Ishikawa (cell line): ENCODE results near the gene GRM1.

ENCODE experiments used
- CEBPB ChIP-seq: IDR thresholded peaks from 2 replicates; pipeline ENCODE4 v1.6.1; 2012
- CREB1 ChIP-seq: IDR thresholded peaks from 2 replicates; pipeline ENCODE4 v1.6.1; 2012; ENCODE audit warnings: low read depth
- EGR1 ChIP-seq: IDR thresholded peaks from 2 replicates; pipeline ENCODE4 v1.6.1; 2012
- EP300 ChIP-seq: IDR thresholded peaks from 2 replicates; pipeline ENCODE4 v1.6.1; 2012; ENCODE audit warnings: borderline replicate concordance
- FOXM1 ChIP-seq: IDR thresholded peaks from 2 replicates; pipeline ENCODE4 v1.6.1; 2012; ENCODE audit warnings: low read depth, borderline replicate concordance
- NFIC ChIP-seq: IDR thresholded peaks from 2 replicates; pipeline ENCODE4 v1.6.1; 2012
- RAD21 ChIP-seq: IDR thresholded peaks from 2 replicates; pipeline ENCODE4 v1.6.1; 2012; ENCODE audit warnings: low read depth
- REST ChIP-seq: IDR thresholded peaks from 2 replicates; pipeline ENCODE4 v1.6.1; 2012; ENCODE audit warnings: low read depth, mild to moderate bottlenecking
- TAF1 ChIP-seq: IDR thresholded peaks from 2 replicates; pipeline ENCODE4 v1.6.1; 2012; ENCODE audit warnings: low read depth, mild to moderate bottlenecking
- TCF12 ChIP-seq: IDR thresholded peaks from 2 replicates; pipeline ENCODE4 v1.6.1; 2012; ENCODE audit warnings: low read depth
- TEAD4 ChIP-seq: IDR thresholded peaks from 2 replicates; pipeline ENCODE4 v1.6.1; 2012
- YY1 ChIP-seq: IDR thresholded peaks from 2 replicates; pipeline ENCODE4 v1.6.1; 2012; ENCODE audit warnings: low read depth
- ZBTB7A ChIP-seq: IDR thresholded peaks from 2 replicates; pipeline ENCODE4 v1.6.1; 2012; ENCODE audit warnings: low read depth
- TF ChIP-seq, protein P1 (sequence below): IDR thresholded peaks from 2 replicates; pipeline ENCODE4 v1.6.1; 2012
- TF ChIP-seq, protein P2 (sequence below): IDR thresholded peaks from 2 replicates; pipeline ENCODE4 v1.6.1; 2012

The GRM1 gene

GRCh38 chr6:146282837-146283236 is 254.0 kb downstream of the GRM1 start:
- TF ChIP-seq YY1 (no peak), NFIC (no peak), REST (no peak), FOXM1 (no peak), ZBTB7A (no peak), CREB1 (no peak), EP300 (no peak)

GRCh38 chr6:146284311-146284710 is 255.4 kb downstream of the GRM1 start:
- TF ChIP-seq FOXM1 (no peak), ZBTB7A (no peak), CEBPB (no peak), CREB1 (no peak), EP300 (no peak), NFIC (no peak), RAD21 (no peak), TAF1 (no peak), TCF12 (no peak), REST (no peak), TEAD4 (no peak)
- TF ChIP-seq, protein P1, sequence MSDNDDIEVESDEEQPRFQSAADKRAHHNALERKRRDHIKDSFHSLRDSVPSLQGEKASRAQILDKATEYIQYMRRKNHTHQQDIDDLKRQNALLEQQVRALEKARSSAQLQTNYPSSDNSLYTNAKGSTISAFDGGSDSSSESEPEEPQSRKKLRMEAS, result no peak

- TF ChIP-seq TAF1, result no peak
These were observed 258.1 kb downstream of the GRM1 start for GRCh38 chr6:146286961-146287360.

- TF ChIP-seq CREB1, result no peak
- no peak for TF ChIP-seq YY1
- no peak for TF ChIP-seq EGR1
- no peak for TF ChIP-seq TCF12
- no peak for TF ChIP-seq RAD21
These were observed 259.0 kb downstream of the GRM1 start for GRCh38 chr6:146287691-146288369.

DNA sequence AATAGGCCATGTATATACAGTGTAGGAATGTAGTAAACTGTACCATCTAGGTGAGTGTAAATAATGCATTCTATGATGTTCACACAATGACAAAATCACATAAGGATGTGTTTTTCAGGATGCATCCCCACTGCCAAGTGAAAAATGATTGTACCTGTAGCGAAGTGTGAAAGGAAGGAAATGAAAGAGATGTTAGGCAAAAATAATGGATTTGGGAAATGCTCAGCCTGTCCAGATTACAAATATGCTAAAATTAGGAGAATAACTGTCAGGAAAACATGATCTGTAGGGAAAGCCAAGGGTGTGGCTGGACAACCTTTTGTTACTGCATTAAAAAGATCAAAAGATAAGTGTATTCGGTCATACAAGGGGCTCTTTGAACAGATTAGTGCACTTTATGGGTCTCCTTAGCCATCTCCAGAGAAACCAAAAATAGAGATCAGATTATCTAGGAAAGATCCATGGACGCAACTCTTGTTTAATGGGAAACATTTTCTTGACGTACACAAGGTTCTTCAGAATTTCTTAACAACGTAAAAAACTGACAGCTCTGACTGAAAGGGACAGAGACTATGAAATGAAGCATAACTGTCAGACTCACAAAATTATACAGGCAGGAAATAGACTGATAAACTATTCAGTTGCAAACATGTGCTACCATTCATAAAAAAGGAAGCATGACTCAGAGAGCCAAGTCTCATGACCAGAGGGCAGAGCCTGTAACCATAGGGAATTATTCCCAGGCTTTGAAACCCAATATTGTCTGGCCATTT is 261.1 kb downstream of the GRM1 start:
- TF ChIP-seq RAD21, result no peak
- no peak for TF ChIP-seq TAF1
- no peak for TF ChIP-seq TCF12
- TF ChIP-seq CEBPB, result no peak
- TF ChIP-seq REST, result no peak
- TF ChIP-seq, protein P1, result no peak
- TF ChIP-seq, protein P2, sequence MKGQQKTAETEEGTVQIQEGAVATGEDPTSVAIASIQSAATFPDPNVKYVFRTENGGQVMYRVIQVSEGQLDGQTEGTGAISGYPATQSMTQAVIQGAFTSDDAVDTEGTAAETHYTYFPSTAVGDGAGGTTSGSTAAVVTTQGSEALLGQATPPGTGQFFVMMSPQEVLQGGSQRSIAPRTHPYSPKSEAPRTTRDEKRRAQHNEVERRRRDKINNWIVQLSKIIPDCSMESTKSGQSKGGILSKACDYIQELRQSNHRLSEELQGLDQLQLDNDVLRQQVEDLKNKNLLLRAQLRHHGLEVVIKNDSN, result no peak
- TF ChIP-seq NFIC, result no peak
- no peak for TF ChIP-seq FOXM1
- no peak for TF ChIP-seq EP300
- no peak for TF ChIP-seq TEAD4
- TF ChIP-seq CREB1, result no peak
- no peak for TF ChIP-seq EGR1
- TF ChIP-seq ZBTB7A, result no peak
- no peak for TF ChIP-seq YY1
